Colonic mucosa (tissue), 4 donors: ENCODE data around the gene CPNE5. TPM values are rescaled to one million over a fixed set of nuclear protein-coding genes. Genes with fewer than 3 reads are reported as not detected.

Experiments
- DNase-seq: peaks from one replicate; pipeline ENCODE4 v3.0.0-alpha.2; 2020
- H3K27ac ChIP-seq: fragments of 200-600 bp; one replicate; pipeline ENCODE4 v1.8.0; 2021
- H3K27me3 ChIP-seq: fragments of 200-600 bp; one replicate; pipeline ENCODE4 v1.8.0; 2021
- H3K36me3 ChIP-seq: fragments of 200-600 bp; one replicate; pipeline ENCODE4 v1.8.0; 2021
- H3K4me1 ChIP-seq: fragments of 200-600 bp; one replicate; pipeline ENCODE4 v1.8.0; 2021; ENCODE audit warnings: mild to moderate bottlenecking
- H3K4me3 ChIP-seq: fragments of 200-600 bp; one replicate; pipeline ENCODE4 v1.8.0; 2021
- H3K9ac ChIP-seq, 2 donors: one replicate each; pipeline ENCODE4 v1.7.0; 2013; ENCODE audit warnings: control low read depth in 2 of 2, low read depth in 2 of 2, low read length in 2 of 2
- H3K9me3 ChIP-seq: fragments of 200-600 bp; one replicate; pipeline ENCODE4 v1.8.0; 2021
- intact Hi-C: fragments of 100-400 bp; cut with DNase I; formaldehyde crosslinking; loops from one replicate; pipeline ENCODE4 v1.14.1; 2022
- total RNA-seq, 2 donors: library from RNA; stranded (reverse); fragmentation: NEBNext Ultra II Directional in 1 of 2; extraction: Animal tissue kit (Norgen Biotek cat#: 25700) in 1 of 2; gene quantifications; one replicate each; pipeline ENCODE4 v1.2.1, GENCODE V29; 2021
- TF ChIP-seq, protein P1 (sequence below): fragments of 200-600 bp; IDR thresholded peaks from one replicate; pipeline ENCODE4 v1.8.0; 2022; ENCODE audit warnings: antibody characterized with exemption, mild to moderate bottlenecking
- donor health status: healthy.
- donor health status: DM: no; HTN: no; CAD: no.
- donor health status: DM: no; HTN: no; CAD: no.

The CPNE5 gene
- total RNA-seq, 2 donors from 2014 or later: 4.6 to 8.0 TPM

GRCh38 chr6:36793913-36794712 lies 45.1 kb downstream of the CPNE5 start:
- no peak overlapping the region for H3K27ac ChIP-seq
- no peaks in the 10 kb centered on the region for H3K27me3 ChIP-seq
- H3K4me1 ChIP-seq: no peaks in the 10 kb centered on the region
- intact Hi-C loops: no loop called here
- no peak for DNase-seq
- H3K4me3 ChIP-seq: no peak overlapping the region
- H3K36me3 ChIP-seq: no peaks in the 10 kb centered on the region
- H3K9ac ChIP-seq: no peak overlapping the region
- no peaks in the 10 kb centered on the region for H3K9me3 ChIP-seq
- TF ChIP-seq, protein P1, sequence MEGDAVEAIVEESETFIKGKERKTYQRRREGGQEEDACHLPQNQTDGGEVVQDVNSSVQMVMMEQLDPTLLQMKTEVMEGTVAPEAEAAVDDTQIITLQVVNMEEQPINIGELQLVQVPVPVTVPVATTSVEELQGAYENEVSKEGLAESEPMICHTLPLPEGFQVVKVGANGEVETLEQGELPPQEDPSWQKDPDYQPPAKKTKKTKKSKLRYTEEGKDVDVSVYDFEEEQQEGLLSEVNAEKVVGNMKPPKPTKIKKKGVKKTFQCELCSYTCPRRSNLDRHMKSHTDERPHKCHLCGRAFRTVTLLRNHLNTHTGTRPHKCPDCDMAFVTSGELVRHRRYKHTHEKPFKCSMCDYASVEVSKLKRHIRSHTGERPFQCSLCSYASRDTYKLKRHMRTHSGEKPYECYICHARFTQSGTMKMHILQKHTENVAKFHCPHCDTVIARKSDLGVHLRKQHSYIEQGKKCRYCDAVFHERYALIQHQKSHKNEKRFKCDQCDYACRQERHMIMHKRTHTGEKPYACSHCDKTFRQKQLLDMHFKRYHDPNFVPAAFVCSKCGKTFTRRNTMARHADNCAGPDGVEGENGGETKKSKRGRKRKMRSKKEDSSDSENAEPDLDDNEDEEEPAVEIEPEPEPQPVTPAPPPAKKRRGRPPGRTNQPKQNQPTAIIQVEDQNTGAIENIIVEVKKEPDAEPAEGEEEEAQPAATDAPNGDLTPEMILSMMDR: no peak

DNA sequence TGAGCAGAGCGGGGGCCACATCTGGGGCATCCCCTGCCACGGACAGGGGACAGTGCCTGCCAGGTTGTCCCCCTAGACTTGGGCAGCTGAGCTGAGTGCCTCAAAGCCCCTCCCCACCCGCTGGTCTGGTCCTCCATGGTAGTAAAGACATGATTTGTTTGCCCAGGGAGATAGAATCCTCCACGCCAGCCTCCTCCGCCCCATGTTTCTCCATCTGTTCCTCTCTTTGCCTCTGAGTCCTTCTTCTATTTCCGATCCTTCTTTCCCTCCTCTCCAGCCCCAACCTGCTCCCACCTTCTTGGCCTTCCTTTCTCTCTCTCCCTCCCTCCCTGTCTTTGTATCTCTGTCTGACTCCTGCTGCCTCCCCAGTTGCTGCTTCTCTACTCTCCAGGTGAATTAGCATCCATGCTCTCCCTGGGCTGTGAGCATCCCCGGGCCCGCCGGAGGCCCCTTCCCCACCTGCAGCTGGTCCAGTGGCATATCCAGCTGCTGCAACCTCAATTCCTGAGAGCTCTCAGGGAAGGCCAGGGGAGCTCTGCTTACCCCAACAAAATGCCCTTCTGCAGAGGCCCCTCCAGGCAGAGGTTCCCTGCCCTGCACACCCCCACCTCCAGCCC lies 45.8 kb downstream of the CPNE5 start:
- intact Hi-C loops: no loop called here
- Histone ChIP-seq H3K36me3 (no peaks in the 10 kb centered on the region), H3K27me3 (no peaks in the 10 kb centered on the region), H3K4me3 (no peak overlapping the region), H3K9ac (no peak overlapping the region), H3K27ac (no peak overlapping the region), H3K4me1 (no peaks in the 10 kb centered on the region), H3K9me3 (no peaks in the 10 kb centered on the region)
- no peak for DNase-seq
- TF ChIP-seq, protein P1: no peak

- Histone ChIP-seq H3K27me3 (no peaks in the 10 kb centered on the region), H3K27ac (no peak overlapping the region), H3K9ac (no peak overlapping the region), H3K36me3 (no peaks in the 10 kb centered on the region), H3K4me3 (no peak overlapping the region), H3K4me1 (no peaks in the 10 kb centered on the region), H3K9me3 (no peaks in the 10 kb centered on the region)
- DNase-seq: no peak
- intact Hi-C loops: no loop called here
- TF ChIP-seq, protein P1: no peak
Measured at GRCh38 chr6:36791521-36792135, 47.6 kb downstream of the CPNE5 start.

DNA sequence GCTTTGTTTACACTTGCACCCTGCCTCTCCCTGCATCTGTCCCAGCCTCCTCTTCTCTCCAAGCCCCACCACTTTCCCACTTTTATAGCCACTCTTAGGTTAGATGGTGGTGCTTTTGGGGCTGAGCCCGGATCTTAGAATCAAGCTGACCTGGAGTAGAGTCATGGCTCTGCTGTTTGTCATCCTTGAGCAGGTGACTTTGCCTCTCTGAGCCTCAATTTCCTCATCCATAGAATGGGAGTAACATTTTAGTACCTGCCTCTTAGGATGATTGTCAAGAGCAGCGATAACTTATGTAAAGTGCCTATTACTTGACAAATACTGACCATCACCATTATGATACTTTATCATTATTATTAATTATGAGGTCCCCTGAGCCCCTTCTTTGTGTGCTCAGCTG lies 48.2 kb downstream of the CPNE5 start:
- H3K36me3 ChIP-seq: no peaks in the 10 kb centered on the region
- H3K27me3 ChIP-seq: no peaks in the 10 kb centered on the region
- no peak overlapping the region for H3K4me3 ChIP-seq
- no peaks in the 10 kb centered on the region for H3K4me1 ChIP-seq
- DNase-seq: no peak
- intact Hi-C loops: no loop called here
- TF ChIP-seq, protein P1: no peak
- no peak overlapping the region for H3K27ac ChIP-seq
- H3K9ac ChIP-seq: no peak overlapping the region
- no peaks in the 10 kb centered on the region for H3K9me3 ChIP-seq

- Histone ChIP-seq H3K9ac (no peak overlapping the region), H3K4me3 (no peak overlapping the region), H3K27me3 (no peaks in the 10 kb centered on the region), H3K36me3 (no peaks in the 10 kb centered on the region), H3K9me3 (no peaks in the 10 kb centered on the region), H3K27ac (no peak overlapping the region), H3K4me1 (no peaks in the 10 kb centered on the region)
- DNase-seq: no peak
- intact Hi-C loops: no loop called here
- TF ChIP-seq, protein P1: no peak
Measured at GRCh38 chr6:36788768-36789167, 50.5 kb downstream of the CPNE5 start.
